Stimulated activated CD8-positive, alpha-beta memory T cell treated with anti-CD3 and anti-CD28 coated beads, Interleukin-2, amount 100 ng/mL, for 48 hours (primary cell): Measurements from ENCODE around the gene DNASE1L3.

Experiments used
- DNase-seq, 2 donors: peaks; one replicate each; pipeline ENCODE4 v3.0.0-alpha.2; 2020; ENCODE audit warnings: low read depth in 2 of 2

The DNASE1L3 gene

DNA sequence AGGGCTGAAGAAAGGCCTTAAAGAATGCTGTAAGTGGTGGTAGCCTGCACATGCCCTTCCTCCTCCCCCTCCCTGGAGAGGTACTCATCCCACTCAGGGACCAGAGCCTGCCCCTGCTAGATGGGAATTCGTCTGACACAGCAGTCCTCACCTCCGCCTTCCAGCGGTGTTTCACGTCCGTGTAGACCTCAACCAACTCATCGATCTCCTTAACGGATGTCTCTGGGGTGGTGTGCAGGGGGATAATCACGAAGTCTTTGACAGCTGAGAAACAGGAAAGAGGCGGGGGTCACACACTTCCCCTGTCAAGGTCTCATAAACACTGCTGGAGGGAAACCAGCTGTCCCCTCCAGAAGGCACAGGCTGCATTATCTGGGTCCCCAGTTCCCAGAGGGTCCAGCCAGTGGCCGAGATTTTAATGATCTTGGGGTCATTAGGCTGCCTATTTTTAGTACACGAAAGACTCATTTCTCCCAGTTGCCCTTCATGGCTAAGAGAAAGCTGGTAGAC lies 9.9 kb downstream of the DNASE1L3 start:
- DNase-seq: no peak

DNA sequence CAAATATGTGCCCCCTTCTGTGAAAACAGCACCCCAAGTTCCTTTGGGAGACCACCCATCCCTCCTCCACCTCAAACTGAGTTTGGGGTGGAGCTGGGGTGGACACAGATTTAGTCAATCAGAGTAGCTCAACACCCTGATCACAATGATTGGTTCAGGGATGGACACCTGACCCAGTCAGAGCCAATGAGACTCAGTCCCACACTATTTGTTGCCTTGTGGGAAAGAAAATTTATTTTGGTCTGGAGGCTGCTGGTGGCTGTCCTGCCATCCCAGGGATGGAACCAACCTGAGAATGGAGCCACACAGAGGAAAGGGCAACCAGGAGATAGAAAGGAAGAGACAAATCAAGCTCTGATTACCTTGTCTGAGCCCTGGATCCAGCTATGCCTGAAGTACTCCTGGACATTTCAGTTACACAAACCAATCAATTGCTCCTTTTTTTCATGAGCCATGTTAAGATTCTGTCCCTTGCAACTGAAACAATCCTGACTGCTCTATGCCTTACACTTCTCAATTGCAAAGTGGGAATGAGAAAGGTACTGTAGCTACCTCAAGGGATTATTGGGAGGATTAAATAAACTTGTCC lies 10.6 kb downstream of the DNASE1L3 start:
- DNase-seq: no peak

DNA sequence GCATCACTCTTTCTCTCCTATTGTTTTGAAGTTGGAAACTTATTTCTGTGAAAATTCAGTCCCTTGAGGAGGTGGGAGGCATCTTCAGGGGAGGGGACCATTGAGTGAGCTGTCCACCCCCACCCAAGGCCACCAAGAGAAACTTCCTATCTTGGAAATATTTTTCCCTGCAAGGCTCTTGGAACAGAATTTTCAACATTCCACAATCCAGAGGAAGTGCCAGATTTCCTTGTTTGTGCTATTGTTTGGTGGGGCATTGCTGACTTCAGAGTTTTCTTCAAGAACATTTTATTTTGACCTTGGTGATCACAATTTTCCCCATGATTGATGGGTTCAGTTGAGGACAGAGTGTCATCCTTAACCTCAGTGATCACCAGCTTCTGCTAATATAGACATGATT lies 12.0 kb downstream of the DNASE1L3 start:
- no peak for DNase-seq

DNA sequence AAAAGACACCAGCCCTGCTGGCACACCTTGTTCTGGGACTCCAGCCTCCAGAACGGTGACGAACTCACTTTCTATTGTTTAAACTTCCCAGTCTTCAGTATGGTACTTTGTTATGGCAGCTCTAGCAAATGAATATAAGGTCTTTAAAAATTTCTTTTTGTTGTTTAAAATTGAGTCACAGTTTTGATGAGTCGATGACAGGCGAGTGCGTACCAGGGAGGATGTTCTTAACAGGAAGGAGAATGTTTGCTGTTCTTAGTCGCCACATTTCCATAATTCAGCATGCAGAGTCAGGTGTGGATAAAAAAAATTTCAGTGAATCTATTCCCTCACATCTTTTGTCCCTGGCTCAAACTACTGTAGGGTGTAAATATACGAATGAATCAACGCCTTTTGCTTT lies 12.4 kb downstream of the DNASE1L3 start:
- DNase-seq: no peak

DNA sequence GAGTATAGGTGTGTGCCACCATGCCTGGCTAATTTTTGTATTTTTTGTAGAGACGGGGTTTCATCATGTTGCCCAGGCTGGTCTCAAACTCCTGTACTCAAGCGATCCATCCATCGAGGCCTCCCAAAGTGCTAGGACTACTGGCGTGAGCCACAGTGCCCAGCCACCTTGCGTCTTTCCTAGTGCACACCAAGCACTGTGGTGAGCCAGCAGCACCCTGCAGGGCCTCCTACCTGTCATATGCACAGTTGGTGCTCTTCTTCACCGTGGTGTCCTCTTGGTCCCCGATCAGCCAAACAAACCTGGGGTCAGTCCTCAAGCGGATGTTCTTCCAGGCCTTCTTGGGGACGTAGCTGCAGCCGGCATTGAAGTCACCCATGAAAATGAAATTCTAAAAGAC lies 13.2 kb downstream of the DNASE1L3 start:
- no peak for DNase-seq

DNA sequence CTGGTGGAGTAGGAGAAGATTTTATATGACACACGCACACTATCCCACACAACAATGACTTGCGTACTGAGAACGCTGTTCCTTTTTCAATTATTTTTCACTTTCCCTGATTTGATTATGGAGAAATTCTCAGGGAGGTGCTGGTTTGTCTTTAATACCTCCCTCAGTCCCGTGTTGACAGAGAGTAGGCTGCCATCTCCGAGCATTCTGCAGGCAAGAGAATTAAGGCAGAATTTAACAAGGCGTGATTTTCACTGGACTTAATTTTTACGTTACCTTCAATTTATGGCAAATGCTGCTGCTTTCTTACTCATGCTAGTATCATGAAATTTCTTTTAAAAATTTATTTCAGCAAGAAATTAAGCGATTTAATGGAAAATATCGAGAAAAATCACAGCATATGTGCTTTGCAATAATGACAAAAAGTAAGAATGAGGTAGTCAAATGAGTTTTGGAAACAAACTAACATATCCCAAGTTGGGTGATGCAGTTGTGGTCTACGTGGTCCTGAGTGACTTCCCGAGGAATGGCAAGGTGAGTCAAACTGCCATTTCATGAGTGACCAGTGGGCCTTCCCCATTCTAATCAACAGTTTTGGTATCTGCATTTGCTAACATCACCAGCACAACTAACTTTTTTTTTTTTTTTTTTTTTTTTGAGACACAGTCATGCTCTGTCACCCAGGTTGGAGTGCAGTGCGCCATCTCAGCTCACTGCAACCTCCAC lies 16.9 kb downstream of the DNASE1L3 start:
- no peak for DNase-seq

DNA sequence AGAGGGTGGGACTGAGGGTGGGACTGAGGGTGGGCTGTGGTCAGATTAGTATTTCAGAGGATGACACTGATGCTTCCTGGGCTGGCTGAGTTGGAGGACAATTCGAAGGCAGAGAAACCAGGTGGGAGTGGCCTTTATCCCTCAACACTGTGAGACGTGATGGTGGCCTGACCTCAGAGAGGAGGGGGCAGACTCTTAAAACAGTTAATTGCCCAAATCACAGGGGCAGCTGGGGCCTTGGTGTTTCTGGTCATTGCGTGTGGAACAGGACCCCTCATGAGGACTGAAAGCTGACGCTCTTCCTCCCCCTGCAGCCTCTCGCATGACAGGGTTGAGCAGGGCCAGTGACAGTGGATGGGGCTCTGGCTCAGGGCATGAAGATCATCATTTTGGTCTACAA lies 18.7 kb downstream of the DNASE1L3 start:
- DNase-seq: no peak

DNA sequence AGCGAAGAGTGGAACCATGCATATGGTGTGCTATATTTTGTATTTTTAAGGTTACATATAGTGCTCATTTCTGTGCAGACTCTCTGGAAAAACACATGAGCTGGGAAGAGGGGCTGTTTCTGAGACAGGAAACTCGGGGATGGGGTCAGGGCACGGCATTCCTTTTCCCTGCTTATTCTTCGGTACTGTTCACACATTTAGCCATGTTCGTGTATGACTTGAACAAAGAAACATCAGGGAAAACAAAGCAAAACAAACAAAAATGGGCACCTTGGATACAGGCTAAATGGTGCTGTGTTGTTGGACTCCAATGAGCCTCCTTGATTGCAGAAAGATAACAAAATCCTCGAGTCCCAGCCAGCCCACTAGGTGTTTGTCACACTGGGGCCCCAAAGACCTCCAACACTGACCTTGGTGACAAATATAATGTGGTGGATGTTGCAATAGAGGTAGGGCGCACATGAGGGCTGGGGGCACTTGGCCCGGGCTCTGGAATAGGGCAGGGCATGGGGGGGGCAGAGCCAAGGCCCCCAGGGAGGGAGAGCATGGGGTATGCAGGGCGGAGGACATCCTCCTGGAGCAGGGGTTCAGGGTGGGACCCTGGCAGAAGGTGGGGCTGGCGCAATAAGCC lies 19.3 kb downstream of the DNASE1L3 start:
- no peak for DNase-seq

DNA sequence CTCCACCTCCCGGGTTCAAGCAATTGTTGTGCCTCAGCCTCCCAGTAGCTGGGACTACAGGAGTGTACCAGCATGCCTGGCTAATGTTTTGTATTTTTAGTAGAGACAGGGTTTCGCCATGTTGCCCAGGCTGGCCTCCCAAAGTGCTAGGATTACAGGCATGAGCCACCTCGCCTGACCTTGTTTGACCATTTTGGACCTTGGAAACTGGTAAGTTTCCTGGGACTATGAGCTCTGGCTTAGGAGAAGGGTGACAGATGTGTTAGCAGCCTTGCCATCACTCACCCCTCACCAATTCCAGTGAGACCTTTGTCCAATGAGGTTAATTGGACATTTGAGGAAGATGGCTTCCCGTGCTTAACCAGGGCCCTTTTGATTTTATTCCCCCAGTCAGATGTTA lies 19.9 kb downstream of the DNASE1L3 start:
- no peak for DNase-seq

DNA sequence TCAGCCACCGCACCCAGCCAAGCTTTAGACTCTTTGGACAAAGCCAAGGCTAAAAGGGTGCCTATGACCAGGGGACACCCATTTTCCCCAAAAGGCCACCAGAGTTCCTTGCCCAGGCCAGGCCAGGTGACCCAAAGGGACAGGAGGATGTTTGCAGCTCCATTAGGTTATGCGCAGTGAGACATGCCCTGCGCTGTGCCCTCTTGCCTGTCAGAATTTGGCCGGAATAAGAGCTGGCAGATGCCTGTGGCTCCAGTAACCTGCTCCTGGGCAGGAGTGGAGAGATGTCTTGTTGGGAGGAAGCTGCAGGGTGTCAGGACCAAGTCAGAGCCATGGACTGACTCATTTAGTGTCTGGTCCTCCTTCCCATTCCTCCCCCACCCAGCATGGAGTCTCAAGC lies 20.5 kb downstream of the DNASE1L3 start:
- DNase-seq: no peak

DNA sequence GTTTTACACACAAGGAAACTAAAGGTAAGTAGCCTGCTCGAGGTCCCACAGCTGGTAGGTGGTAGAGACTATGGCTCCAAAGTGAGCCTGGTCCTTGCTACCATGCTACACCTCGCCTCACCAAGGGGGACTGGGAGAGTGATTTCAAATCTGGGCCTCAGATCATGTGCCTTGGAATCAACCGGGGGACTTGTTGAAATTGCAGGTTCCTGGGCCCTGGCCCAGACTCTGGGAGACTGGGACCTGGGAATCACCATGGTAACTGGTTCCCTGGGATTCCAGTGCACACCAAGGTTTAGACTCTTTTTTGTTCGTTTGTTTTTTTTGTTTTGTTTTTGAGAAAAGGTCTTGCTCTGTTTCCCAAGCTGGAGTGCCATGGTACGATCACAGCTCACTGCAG lies 21.1 kb downstream of the DNASE1L3 start:
- no peak for DNase-seq

DNA sequence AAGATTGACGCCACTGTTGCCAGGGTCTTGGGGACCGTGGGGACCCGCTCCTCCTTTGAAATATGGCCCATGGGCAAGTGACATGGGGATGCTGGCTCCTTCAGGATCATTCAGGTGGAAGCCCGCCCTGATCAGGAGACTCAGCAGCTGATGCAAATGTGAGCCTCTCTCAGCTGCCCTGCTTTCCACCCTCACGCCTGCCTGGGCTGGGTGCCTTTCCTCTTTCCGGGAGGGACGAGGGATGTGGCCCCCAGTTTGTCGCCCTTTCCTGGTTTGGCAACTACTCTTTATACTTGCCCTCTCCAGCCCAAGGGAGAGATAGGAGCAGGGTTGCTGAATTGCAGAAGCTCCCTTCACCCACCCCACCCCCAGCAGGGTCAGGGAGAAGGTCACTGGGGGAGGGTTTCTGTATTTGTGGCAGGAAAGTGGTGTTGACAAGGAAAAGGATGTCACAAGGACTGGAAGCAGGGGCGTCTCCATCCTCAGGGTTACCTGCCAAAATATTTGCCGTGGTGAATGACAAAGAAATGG lies 21.8 kb downstream of the DNASE1L3 start:
- DNase-seq: no peak

DNA sequence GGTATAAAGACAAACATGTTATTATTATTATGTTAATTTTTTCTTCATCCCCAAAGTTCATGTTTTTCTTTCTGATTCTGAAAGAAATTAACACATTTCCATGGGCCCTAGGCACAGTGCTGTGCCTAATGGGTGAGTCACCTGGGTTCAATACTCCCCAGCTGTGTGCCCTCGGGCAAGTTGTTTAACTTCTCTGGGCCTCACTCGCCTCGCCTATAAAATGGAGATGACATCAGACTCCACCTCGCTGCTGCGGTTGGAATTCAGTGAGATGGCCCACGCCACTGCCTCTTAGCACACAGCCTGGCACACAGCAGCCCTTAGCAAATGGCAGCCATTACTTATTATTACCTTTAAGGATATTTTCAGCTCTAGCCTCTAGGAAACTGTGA lies 22.6 kb downstream of the DNASE1L3 start:
- no peak for DNase-seq

DNA sequence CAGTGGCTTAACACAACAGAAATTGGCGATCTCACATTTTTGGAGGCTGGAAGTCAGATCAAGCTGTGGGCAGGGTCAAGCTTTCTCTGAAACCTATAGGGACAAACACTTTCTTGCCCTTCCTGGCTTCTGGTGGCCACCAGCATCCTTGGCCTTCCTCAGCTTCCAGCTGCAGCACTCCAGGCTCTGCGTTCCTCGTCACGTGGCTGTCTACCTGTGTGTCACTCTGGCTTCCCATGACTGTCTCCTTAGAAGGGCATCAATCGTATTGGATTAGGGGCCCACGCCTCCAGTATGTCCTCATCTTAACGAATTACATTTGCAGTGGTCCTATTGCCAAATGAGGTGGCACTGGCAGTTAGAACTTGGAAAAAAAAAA lies 25.8 kb downstream of the DNASE1L3 start:
- DNase-seq: no peak

DNA sequence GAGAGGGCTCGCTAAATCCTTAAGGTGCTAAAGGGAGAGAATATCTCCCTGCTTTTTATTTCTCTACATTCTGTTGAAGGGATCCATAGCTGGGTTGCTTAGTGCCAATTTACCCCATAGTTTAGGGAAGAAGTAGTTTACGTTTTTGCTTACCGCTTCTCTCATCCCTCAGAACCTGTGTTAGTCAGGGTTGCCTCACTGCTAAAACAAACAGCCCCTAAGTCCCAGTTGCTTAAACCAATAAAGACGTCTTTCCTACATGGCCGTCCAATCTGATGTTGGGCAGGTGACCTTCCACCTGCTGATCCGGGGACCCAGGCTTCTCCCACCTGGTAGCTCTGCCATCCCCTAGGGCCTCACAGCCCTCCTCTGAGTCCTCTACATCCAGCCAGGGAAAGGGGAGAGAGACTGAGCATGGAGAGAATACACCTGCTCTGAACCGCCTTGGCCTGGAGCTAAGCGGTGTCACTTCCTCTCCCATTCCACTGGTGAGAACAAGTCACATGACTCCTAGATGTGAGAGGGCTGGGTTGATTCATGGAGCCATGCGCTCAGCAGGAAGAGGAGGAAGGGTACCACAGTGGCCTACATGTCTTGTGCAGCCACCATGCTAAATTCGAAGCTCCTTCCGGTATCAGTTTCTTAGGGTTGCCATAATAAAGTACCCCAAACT lies 26.3 kb downstream of the DNASE1L3 start:
- DNase-seq: no peak

DNA sequence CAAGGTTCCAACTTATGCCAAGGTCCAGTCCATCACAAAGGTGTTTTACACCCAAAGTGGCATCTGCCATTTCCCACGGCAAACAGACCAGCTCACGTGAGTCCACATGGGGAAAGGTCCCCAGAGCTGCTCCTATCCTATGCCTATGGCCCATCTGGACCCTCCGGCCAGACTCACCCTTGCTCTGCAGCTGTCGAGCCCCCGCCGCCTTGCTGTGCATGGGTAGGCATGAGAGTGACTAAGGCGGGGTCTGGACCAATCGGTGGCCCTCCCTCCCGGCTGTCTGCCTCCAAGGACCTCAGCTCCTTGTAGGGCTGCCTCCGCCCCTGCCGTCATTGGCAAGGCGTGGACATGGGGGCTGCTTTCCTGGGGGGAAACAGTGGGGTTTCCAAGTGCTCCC lies 26.9 kb downstream of the DNASE1L3 start:
- DNase-seq: no peak

DNA sequence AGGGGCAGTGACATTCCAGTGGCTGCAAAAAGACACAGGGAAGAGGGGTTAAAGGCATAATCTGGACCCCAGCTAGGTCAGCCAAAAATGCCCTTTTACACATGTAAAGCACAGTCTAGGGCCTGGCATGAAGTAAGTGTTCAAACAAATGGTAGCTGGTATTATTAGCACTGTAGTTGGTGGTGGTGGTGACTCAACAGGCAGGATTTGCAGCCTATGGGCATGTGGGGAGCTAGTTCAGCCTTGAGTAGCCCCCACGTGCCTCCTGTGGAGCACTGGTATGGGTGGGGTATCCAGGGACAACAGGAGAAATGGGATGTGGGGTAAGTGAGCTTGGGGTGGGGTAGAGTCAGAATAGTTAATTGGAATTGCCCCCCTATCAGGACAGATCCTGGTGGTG lies 27.6 kb downstream of the DNASE1L3 start:
- DNase-seq: no peak

DNA sequence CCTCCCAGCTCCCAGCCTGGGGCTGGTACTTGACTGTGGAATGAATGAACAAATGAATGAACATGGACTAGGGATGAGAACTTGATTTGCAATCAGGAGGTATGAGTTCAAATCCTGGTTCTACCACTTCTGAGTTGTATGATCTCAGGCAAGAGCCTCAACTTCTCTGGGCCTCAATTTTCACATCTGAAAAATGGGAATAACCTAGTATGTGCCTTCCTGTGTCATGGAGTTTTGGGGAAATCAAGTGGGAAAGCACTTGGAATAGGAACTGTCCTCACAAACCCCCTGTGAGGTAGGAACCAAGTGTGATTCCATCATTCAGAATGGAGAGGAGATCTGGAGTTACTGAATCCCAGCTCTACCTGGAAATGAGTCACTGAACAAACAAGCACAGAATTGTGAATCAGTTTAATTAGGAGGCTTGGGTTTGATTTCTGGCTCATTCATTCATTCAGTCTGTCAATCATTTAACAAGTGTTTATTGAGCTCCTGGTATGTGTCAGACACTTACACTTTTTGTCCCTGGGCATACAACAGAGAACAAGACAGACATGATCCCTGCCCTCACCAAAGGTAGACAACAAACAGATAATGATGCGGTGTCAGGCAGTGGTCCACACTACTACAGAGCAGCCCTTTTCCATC lies 29.7 kb downstream of the DNASE1L3 start:
- no peak for DNase-seq

DNA sequence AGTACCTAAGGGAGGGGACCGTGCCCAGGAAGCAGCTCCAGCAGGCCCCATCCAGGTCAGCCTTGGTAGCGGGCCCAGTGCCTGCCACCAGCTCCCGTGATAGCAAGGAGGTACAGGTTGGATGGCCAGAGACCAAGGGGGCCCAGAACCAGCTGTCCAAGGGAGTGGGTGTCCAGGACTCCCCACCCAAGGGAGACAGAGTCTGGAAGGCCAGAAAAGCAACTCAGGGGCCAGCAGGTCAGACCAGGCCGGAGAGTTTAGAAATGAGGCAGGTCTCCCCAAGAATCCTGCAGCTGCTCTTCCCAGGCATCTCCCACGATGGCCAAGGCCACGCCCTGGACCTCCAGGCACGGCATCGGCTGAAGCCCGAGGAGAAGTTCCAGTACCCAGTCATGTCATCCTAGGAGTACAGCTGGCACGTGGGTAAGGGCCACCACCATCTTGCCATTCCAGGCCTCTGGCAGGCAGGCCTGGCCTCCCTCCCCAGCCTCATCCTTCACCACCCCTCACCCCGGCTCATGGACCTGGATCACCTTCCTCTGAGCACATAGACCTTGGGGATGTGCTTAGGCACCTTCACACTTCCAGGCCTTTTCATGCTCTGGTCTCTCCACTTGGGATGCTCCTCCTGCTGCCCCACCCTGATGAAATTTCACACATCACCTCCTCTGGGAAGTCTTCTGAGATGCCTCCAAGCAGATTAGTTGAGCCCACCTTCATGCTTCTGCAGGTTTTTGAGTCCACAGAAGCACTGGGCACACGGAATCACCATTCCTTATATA lies 30.5 kb downstream of the DNASE1L3 start:
- DNase-seq: no peak

DNA sequence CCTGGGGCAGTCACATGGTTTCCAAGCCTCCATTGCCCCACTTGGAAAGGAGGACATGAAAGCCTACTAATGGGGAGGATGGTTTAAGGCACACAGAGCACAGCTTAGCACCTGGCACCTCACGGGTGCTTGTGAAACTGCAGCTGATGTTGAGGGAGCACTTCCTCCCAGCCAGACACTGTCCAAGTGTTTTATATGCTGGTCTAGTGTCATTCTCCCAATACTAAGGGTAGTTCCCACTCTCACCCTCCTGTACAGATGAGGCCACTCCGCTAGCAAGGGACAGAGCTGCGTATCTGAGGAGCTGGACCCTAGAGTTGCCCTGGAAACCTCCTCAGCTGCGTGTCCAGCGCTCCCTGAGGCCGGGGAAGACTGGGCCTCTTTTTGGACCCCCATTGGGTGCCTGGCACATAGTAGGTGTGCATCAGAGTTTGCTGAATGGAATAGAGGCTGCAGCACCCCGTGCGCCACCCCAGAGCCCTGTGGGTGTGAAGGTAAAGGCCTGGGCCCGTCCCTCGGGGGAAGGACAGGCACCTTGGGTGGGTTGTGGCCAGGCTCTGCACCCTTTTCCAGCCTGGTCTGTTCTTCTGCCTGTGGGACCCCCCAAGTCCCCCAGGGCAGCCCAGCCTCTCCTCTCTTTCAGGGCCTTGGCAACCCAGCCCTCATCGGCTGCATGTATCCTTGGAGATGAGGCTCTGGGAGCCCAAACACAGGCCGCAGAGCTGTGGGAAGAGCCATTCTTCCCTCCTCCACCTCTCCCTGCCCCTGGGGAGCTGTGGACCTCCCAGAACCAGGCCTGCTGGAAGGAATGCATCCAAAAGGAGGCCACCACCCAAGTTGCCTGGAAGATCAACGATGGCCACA lies 31.3 kb downstream of the DNASE1L3 start:
- no peak for DNase-seq
